Upper lobe of left lung (tissue), 4 donors: Measurements from ENCODE around the gene CYBRD1.

ENCODE experiments used
- POLR2A ChIP-seq, 4 donors: fragments of 450-650 bp; IDR thresholded peaks; one replicate each; pipeline ENCODE4 v1.5.1; 2016 to 2017; ENCODE audit warnings: antibody characterized with exemption in 4 of 4, mild to moderate bottlenecking in 2 of 4
- POLR2AphosphoS5 ChIP-seq, 2 donors: sonication (generic); formaldehyde crosslinking; IDR thresholded peaks; one replicate each; pipeline ENCODE4 v1.5.1; 2017; ENCODE audit warnings: antibody characterized with exemption in 2 of 2
- TF ChIP-seq, protein P1 (sequence below), 6 experiments: fragments of 450-650 bp in 4 of 6; fragments of 200-600 bp in 2 of 6; sonication (generic) in 2 of 6; IDR thresholded peaks; one replicate each; pipeline ENCODE4 v1.5.1; 2016 to 2019; ENCODE audit warnings: antibody characterized with exemption in 6 of 6

DNA sequence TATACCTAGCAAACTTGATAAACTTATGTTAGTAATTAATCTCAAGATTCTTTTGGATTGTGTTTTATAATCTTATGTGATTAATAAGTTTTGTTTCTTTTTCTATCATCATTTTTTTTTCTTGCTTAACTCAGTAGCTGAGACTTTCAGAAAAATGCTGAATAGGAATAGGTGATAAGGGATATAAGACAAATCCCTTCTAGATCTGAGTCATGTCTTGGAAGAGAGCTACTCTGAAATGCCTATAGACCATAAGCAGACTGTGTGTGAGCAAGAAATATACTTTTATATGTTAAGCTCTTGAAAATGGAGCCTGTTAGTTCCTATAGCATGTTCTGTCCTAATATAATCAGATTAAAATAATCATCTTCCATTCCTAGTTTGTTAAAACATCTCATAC lies 29.6 kb downstream of the CYBRD1 start:
- no peak for TF ChIP-seq POLR2A (IDR thresholded peaks at IDR 0.05)
- TF ChIP-seq POLR2AphosphoS5 (IDR thresholded peaks at IDR 0.05) = no peak
- TF ChIP-seq, protein P1, sequence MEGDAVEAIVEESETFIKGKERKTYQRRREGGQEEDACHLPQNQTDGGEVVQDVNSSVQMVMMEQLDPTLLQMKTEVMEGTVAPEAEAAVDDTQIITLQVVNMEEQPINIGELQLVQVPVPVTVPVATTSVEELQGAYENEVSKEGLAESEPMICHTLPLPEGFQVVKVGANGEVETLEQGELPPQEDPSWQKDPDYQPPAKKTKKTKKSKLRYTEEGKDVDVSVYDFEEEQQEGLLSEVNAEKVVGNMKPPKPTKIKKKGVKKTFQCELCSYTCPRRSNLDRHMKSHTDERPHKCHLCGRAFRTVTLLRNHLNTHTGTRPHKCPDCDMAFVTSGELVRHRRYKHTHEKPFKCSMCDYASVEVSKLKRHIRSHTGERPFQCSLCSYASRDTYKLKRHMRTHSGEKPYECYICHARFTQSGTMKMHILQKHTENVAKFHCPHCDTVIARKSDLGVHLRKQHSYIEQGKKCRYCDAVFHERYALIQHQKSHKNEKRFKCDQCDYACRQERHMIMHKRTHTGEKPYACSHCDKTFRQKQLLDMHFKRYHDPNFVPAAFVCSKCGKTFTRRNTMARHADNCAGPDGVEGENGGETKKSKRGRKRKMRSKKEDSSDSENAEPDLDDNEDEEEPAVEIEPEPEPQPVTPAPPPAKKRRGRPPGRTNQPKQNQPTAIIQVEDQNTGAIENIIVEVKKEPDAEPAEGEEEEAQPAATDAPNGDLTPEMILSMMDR (IDR thresholded peaks at IDR 0.05) = no peak
